Effector memory CD8-positive, alpha-beta T cell (primary cell): ENCODE results near the gene RPEL1.
"Not testable (repeated sequence)": the region's sequence is repeated elsewhere in the genome, so short reads cannot be mapped to it uniquely, and the experiment has no call there.

Experiments used
- ATAC-seq: fragments of 150-1000 bp; cut with Tn5 transposase; replicated peaks from 2 replicates; pipeline ENCODE4 v1.10.0; 2021; ENCODE audit warnings: mild to moderate bottlenecking, moderate library complexity
- DNase-seq, 3 experiments: peaks; one replicate each; pipeline ENCODE4 v3.0.0; 2021
- H3K27ac Mint-ChIP-seq, 2 donors: one replicate each; pipeline ENCODE4 v1.8.0; 2022; ENCODE audit warnings: mild to moderate bottlenecking in 2 of 2, mixed read lengths in 2 of 2, moderate library complexity in 2 of 2
- H3K27me3 Mint-ChIP-seq, 2 donors: one replicate each; pipeline ENCODE4 v1.8.0; 2022; ENCODE audit warnings: mixed read lengths in 2 of 2
- H3K36me3 Mint-ChIP-seq: one replicate; pipeline ENCODE4 v1.8.0; 2022; ENCODE audit warnings: mild to moderate bottlenecking, moderate library complexity, mixed read lengths; ENCODE audit not compliant: insufficient read depth
- H3K4me1 Mint-ChIP-seq, 2 donors: one replicate each; pipeline ENCODE4 v1.8.0; 2022; ENCODE audit warnings: low read depth in 2 of 2, mixed read lengths in 2 of 2
- H3K4me3 Mint-ChIP-seq, 2 donors: one replicate each; pipeline ENCODE4 v1.8.0; 2022; ENCODE audit warnings: mild to moderate bottlenecking in 2 of 2, mixed read lengths in 2 of 2, moderate library complexity in 2 of 2
- H3K9me3 Mint-ChIP-seq, 2 donors: one replicate each; pipeline ENCODE4 v1.8.0; 2022; ENCODE audit warnings: mixed read lengths in 2 of 2

RPEL1 gene

DNA sequence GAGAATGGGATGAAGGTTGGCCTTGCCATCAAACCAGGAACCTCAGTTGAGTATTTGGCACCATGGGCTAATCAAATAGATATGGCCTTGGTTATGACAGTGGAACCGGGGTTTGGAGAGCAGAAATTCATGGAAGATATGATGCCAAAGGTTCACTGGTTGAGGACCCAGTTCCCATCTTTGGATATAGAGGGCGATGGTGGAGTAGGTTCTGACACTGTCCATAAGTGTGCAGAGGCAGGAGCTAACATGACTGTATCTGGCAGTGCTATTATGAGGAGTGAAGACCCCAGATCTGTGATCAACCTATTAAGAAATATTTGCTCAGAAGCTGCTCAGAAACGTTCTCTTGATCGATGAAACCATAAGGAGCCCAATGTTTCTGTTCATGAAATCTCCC, 637 bp downstream of the RPEL1 start:
- DNase-seq (no peak), ATAC-seq (no peak)
- H3K36me3 Mint-ChIP-seq = peaks cover 16% of the 10 kb centered on the region
- H3K4me3 Mint-ChIP-seq = no peak overlapping the region
- H3K4me1 Mint-ChIP-seq = peaks cover 6% of the 10 kb centered on the region in 2 donors
- peaks cover 2 to 3% of the 10 kb centered on the region in 2 donors for H3K9me3 Mint-ChIP-seq
- H3K27ac Mint-ChIP-seq = no peak overlapping the region
- H3K27me3 Mint-ChIP-seq = peaks cover 21 to 24% of the 10 kb centered on the region in 2 donors

DNA sequence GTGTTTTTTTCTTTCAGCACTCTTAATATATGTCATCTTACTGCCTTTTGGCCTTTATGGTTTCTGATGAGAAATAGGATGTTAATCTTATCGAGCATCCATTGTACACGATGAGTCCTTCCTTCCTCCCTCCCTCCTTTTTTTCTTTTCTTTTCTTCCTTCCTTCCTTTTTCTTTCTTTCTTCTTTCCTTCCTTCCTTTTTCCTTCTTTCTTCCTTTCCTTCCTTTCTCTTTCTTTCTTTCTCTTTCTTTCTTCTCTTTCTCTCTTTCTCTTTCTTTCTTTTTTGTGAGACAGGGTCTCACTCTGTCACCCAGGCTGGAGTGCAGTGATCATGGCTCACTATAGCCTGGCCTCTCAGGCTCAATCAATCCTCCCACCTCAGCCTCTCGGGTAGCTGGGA, 8.4 kb downstream of the RPEL1 start:
- Mint-ChIP-seq H3K27me3 (peaks cover 4 to 5% of the 10 kb centered on the region in 2 donors), H3K4me3 (no peak overlapping the region), H3K27ac (no peak overlapping the region), H3K9me3 (peaks cover 5 to 6% of the 10 kb centered on the region in 2 donors), H3K36me3 (peaks cover 16% of the 10 kb centered on the region), H3K4me1 (peaks cover 3% of the 10 kb centered on the region in 2 donors)
- no peak for ATAC-seq
- DNase-seq = no peak

GRCh38 chr10:103254538-103255325, 9.0 kb downstream of the RPEL1 start:
- ATAC-seq = no peak
- peak overlapping the region in 1 of 2 donors; percentile 24 for H3K27ac Mint-ChIP-seq
- H3K4me3 Mint-ChIP-seq = no peak overlapping the region
- DNase-seq = no peak
- H3K4me1 Mint-ChIP-seq = peaks cover 3% of the 10 kb centered on the region in 2 donors
- H3K27me3 Mint-ChIP-seq = peaks cover 7 to 11% of the 10 kb centered on the region in 2 donors
- H3K9me3 Mint-ChIP-seq = peaks cover 5 to 6% of the 10 kb centered on the region in 2 donors
- H3K36me3 Mint-ChIP-seq = peaks cover 14% of the 10 kb centered on the region

DNA sequence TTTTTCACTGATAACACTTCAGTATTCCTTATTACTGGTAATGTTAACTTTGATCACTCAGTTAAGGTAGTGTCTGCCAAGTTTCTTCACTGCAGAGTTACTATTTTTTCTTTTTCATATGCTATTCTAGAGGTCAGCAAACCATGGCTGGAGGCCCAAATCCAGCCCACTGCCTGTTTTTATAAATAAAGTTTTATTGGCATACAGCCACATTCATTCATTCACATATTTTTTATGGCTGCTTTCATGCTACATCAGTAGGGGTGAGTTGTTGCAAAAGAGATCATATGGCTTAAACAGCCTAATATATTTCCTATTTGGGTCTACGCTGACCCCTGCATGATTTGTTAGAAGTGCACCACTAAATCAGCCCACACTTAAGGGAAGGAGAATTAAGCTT, 10.9 kb downstream of the RPEL1 start:
- Mint-ChIP-seq H3K4me3 (no peak overlapping the region), H3K9me3 (peaks cover 0 to 3% of the 10 kb centered on the region in 2 donors), H3K27me3 (peaks cover 23 to 30% of the 10 kb centered on the region in 2 donors), H3K4me1 (no peaks in the 10 kb centered on the region), H3K36me3 (no peaks in the 10 kb centered on the region), H3K27ac (no peak overlapping the region)
- DNase-seq = no peak
- no peak for ATAC-seq

GRCh38 chr10:103257812-103258211, 12.1 kb downstream of the RPEL1 start:
- peaks cover 0 to 3% of the 10 kb centered on the region in 2 donors for H3K9me3 Mint-ChIP-seq
- no peak overlapping the region for H3K4me3 Mint-ChIP-seq
- H3K27ac Mint-ChIP-seq = no peak overlapping the region
- DNase-seq (no peak), ATAC-seq (no peak)
- H3K27me3 Mint-ChIP-seq = peaks cover 28 to 42% of the 10 kb centered on the region in 2 donors
- no peaks in the 10 kb centered on the region for H3K4me1 Mint-ChIP-seq
- H3K36me3 Mint-ChIP-seq = no peaks in the 10 kb centered on the region

DNA sequence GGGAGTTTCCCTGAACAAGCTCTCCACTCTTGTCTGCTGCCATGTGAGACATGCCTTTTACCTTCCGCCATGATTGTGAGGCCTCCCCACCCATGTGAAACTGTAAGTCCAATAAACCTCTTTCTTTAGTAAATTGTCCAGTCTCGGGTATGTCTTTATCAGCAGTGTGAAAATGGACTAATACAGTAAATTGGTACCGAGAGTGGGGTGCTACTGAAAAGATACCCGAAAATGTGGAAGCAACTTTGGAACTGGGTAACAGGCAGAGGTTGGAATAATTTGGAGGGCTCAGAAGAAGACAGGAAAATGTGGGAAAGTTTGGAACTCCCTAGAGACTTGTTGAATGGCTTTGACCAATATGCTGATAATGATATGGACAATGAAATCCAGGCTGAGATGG, 13.2 kb downstream of the RPEL1 start:
- not testable (repeated sequence) for H3K4me1 Mint-ChIP-seq, DNase-seq, H3K36me3 Mint-ChIP-seq, ATAC-seq, H3K9me3 Mint-ChIP-seq, H3K4me3 Mint-ChIP-seq, H3K27ac Mint-ChIP-seq
- H3K27me3 Mint-ChIP-seq = peaks cover 37 to 53% of the 10 kb centered on the region in 2 donors

DNA sequence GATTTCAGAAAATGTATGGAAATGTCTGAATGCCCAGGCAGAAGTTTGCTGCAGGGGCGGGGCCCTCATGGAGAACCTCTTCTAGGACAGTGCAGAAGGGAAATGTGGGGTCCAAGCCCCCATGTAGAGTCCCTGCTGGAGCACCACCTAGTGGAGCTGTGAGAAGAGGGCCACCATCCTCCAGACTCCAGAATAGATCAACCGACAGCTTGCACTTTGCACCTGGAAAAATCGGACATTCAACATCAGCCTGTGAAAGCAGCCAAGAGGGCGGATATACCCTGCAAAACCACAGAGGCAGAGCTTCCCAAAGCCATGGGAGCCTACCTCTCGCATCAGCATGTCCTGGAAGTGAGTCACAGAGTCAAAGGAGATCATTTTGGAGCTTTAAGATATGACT, 14.3 kb downstream of the RPEL1 start:
- Mint-ChIP-seq H3K4me3 (no peak overlapping the region), H3K27me3 (peaks cover 43 to 59% of the 10 kb centered on the region in 2 donors), H3K4me1 (no peaks in the 10 kb centered on the region), H3K27ac (no peak overlapping the region), H3K36me3 (no peaks in the 10 kb centered on the region), H3K9me3 (peaks cover 0 to 3% of the 10 kb centered on the region in 2 donors)
- no peak for DNase-seq
- ATAC-seq = no peak

- no peak for ATAC-seq
- H3K4me1 Mint-ChIP-seq = no peaks in the 10 kb centered on the region
- H3K27ac Mint-ChIP-seq = no peak overlapping the region
- no peak for DNase-seq
- no peak overlapping the region for H3K4me3 Mint-ChIP-seq
- H3K27me3 Mint-ChIP-seq = peaks cover 60 to 79% of the 10 kb centered on the region in 2 donors
- H3K9me3 Mint-ChIP-seq = peaks cover 0 to 3% of the 10 kb centered on the region in 2 donors
- H3K36me3 Mint-ChIP-seq = no peaks in the 10 kb centered on the region
Observed at GRCh38 chr10:103262229-103262628, 16.5 kb downstream of the RPEL1 start.

DNA sequence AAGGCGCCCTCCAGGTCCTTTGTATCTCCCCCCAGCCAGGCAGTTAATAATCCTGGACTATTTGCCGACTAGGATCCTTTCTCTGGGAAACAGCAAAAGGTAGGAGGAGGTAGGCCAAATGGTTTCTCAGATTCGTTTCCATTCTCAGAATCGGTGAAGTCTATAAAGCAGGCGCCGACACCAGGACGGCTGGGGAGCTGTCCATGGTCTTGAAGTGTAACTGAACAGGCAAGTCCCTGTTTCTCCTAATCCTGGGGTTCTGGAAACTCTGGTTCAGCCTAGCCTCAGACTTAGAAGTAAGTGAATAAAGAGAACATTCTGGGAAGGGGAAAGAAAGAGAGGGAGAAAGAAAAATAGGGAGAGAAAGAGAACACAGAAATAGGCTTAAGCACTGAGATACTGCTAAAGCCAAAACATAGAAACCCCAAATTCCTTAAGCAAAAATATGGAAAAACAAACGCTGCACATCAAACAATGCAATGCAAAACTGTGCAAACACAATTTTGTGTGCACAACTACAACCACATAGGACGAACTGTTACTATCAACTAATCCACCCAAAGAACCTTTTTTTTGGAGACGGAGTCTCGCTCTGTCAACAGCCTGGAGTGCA, 20.1 kb downstream of the RPEL1 start:
- Mint-ChIP-seq H3K9me3 (no peaks in the 10 kb centered on the region), H3K27me3 (peaks cover 66 to 78% of the 10 kb centered on the region in 2 donors), H3K36me3 (no peaks in the 10 kb centered on the region), H3K4me3 (no peak overlapping the region), H3K4me1 (no peaks in the 10 kb centered on the region), H3K27ac (no peak overlapping the region)
- DNase-seq (peak in 2 of 3 experiments; percentile 9 to 10), ATAC-seq (no peak)

DNA sequence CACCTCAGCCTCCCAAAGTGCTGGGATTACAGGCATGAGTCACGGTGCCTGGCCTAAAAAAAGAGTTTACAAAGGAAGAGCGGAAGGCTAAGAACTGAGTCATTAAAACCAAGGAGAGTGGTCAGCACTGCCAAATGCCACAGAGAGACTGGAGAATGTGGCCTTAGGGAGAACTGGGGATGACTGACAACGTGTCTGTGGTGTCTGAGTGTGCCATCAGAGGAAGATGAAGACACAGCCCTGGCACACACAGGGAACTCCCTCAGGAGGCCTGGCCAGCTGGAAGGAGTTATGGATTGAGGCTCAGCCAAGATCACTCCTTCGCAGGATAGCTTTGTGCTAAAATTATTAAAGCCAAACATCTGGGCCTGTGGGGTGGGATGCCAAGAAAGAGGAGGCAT, 27.4 kb downstream of the RPEL1 start:
- H3K9me3 Mint-ChIP-seq = no peaks in the 10 kb centered on the region
- ATAC-seq = no peak
- H3K4me1 Mint-ChIP-seq = peaks cover 0 to 7% of the 10 kb centered on the region in 2 donors
- H3K4me3 Mint-ChIP-seq = no peak overlapping the region
- peaks cover 52 to 72% of the 10 kb centered on the region in 2 donors for H3K27me3 Mint-ChIP-seq
- H3K27ac Mint-ChIP-seq = no peak overlapping the region
- DNase-seq = no peak
- H3K36me3 Mint-ChIP-seq = no peaks in the 10 kb centered on the region

GRCh38 chr10:103276251-103276895, 30.7 kb downstream of the RPEL1 start:
- Mint-ChIP-seq H3K27me3 (peaks cover 63 to 85% of the 10 kb centered on the region in 2 donors), H3K9me3 (peaks cover 0 to 8% of the 10 kb centered on the region in 2 donors), H3K36me3 (no peaks in the 10 kb centered on the region), H3K4me1 (peaks cover 0 to 10% of the 10 kb centered on the region in 2 donors), H3K27ac (no peak overlapping the region), H3K4me3 (peak overlapping the region; percentile 44 to 60)
- DNase-seq (no peak), ATAC-seq (no peak)

DNA sequence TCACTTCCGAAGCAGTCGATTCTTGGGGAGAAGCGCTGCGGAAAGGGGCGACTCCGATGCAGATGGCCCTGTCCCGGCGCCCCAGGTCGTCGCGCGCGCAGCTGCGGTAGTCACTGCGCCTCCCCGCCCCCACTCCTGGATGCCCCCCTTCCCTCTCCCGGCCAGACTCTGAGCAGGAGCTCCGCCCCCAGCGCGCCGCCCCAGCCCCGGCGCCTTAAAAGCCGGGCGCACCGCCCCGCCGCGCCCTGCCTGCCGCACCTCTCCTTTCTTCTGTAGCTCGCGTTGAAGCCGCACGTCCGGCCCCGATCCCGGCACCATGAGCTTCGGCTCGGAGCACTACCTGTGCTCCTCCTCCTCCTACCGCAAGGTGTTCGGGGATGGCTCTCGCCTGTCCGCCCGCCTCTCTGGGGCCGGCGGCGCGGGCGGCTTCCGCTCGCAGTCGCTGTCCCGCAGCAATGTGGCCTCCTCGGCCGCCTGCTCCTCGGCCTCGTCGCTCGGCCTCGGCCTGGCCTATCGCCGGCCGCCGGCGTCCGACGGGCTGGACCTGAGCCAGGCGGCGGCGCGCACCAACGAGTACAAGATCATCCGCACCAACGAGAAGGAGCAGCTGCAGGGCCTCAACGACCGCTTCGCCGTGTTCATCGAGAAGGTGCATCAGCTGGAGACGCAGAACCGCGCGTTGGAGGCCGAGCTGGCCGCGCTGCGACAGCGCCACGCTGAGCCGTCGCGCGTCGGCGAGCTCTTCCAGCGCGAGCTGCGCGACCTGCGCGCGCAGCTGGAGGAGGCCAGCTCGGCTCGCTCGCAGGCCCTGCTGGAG, 31.4 kb downstream of the RPEL1 start, which contains the start of gene INA:
Gene INA (plus strand): TSS at position 243 of the 817 bp plus-strand sequence. CDS start 74 bp downstream, at position 317.
- peaks cover 63 to 85% of the 10 kb centered on the region in 2 donors for H3K27me3 Mint-ChIP-seq
- peaks cover 0 to 8% of the 10 kb centered on the region in 2 donors for H3K9me3 Mint-ChIP-seq
- H3K27ac Mint-ChIP-seq = peak within 1 kb of the TSS in 1 of 2 donors; percentile 44

More for the DNA sequence above, 31.4 kb downstream of the RPEL1 start, which contains the start of gene INA:
- no peak for DNase-seq
- H3K4me3 Mint-ChIP-seq = peak within 1 kb of the TSS; percentile 44 to 60
- peaks cover 5 to 16% of the 10 kb centered on the region in 2 donors for H3K4me1 Mint-ChIP-seq
- ATAC-seq = no peak
- H3K36me3 Mint-ChIP-seq = no peaks in the 10 kb centered on the region
